GM18907 (cell line): ENCODE data around the gene MRPL16.
A peak's percentile ranks its signal among the peaks of the same experiment; 100 is the strongest.
"Not testable (repeated sequence)": the region's sequence is repeated elsewhere in the genome, so short reads cannot be mapped to it uniquely, and the experiment has no call there.

Experiments used
- ATAC-seq: cut with Tn5 transposase; IDR thresholded peaks from one replicate; pipeline ENCODE4 v1.9.1; 2021; ENCODE audit warnings: mild to moderate bottlenecking, moderate library complexity; ENCODE audit not compliant: unreplicated experiment

MRPL16 gene

DNA sequence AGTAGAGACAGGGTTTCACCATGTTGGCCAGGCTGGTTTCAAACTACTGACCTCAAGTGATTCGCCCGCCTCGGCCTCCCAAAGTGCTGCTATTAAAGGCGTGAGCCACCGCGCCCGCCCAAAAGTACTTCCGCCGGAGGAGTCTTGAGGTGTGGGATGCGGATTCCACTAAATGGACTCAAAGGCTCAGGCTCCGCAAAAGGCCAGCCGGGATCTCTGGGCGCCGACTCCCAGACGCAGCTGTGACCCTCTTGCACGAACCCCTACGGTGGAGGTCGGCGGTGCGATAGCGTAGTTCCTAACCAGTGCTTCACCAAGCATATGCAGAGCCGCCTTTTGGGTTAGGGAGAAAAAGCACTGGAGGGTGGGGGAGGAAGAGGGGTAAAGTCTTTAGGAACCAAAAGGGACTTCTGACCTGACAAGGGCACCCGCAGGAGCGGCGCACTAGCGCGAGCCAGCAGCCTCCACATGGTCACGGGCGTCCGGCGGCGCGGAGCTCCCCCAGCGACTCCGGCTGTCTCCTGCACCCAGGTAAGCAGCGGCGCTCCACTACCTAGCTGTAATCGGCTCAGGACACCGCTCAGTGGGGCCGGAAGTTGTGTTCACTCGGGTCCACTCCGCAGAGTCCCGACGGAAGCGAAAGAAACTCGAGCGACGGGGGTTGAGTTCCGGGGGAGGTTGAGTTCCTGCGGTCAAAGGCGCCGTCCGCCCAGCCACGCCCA is at the start of gene MRPL16:
Gene MRPL16, minus strand, starts transcription at position 590 of the 722 bp plus-strand sequence. Its CDS starts 120 bp downstream, at position 470.
- ATAC-seq = peak; percentile 98

DNA sequence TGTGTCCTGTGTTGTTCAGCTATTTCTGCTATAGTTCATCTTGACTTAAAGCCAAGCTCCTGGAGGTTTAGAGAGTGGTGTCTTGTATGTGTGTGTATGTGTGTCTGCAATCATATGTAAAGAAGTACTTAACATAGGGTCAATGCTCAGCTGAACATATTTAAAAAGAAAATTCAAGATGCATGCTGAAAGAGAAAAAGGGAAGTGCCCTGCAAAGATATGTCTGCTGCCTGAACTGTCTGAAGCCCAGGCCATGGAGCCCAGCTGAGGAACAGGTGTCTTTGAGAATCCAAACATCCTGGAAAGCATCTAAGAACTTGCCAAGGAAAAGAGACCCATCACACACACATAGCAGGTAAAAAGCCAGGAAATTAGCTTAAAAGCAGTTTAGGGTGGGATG is 49.1 kb upstream of the MRPL16 start:
- no peak for ATAC-seq

DNA sequence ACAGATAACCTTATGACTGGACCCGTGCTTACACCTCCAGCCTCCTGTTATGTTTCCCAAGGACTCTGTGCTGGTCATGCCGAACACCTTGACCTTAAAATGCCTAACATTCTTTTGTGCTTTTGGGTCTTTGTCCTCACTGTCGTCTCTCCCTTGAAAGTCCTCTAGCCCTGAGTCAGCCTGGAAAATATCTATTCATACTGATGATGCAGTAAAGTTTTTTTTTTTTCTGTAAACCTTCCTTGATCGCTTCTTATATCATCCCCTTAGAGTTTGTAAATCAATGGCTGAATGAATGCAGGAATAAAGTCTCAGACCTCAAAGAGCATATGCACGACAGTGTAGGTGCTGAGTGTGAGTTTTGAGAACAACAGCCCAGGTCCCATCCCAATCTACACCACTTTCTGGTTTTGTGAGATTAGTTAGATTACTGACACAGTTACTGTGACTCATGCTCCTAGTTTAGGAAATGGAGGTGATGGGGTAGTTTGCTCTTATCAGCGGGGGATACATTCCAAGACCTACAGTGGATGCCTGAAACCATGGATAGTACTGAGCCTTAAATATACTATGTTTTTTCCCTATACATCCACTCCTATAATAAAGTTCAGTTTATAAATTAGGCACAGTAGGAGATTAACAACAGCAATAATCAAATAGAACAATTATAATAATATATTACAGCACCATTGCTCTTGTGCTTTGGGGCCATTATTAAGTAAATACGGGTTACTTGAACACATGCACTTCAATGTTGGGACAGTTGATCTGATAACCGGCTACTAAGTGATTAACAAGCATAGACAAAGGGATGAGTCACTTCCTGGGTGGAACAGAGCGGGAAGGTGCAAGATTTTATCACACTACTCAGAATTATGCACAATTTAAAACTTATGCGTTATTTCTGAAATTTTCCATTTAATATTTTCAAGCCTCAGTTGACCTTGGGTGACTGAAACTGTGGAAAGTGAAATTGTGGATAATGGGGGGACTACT is 47.2 kb upstream of the MRPL16 start:
- ATAC-seq = no peak

DNA sequence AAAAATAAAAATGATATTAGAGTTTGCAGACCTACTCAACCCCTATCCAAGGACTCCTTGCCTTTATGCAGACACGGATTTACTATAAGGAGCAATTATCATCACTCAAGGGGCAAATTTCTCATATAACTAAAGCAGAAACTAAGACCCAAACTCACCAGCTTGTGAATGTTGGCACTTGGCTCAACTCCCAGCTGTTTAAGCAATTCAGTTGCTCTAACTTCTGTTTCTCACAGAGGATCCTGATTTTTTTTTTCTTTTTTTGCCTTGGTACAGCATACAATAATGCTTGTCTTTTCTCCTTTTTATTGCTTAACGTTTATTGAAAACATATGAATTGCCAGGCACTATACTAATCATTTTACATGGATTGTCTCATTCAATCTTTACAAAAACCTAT is 44.3 kb upstream of the MRPL16 start:
- ATAC-seq = no peak

DNA sequence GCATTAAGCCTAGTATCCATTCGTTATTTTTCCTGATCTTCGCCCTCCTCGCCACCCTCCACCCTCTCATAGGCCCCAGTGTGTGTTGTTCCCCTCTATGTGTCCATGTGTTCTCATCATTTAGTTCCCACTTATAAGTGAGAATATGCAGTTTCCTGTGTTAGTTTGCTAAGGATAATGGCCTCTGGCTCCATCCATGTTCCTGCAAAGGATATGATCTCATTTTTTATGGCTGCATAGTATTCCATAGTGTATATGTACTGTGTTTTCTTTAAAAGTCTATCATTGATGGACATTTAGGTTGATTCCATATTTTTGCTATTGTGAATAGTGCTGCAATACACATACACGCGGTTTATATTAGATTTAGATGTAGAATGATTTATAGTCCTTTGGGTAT is 40.8 kb upstream of the MRPL16 start:
- not testable (repeated sequence) for ATAC-seq

DNA sequence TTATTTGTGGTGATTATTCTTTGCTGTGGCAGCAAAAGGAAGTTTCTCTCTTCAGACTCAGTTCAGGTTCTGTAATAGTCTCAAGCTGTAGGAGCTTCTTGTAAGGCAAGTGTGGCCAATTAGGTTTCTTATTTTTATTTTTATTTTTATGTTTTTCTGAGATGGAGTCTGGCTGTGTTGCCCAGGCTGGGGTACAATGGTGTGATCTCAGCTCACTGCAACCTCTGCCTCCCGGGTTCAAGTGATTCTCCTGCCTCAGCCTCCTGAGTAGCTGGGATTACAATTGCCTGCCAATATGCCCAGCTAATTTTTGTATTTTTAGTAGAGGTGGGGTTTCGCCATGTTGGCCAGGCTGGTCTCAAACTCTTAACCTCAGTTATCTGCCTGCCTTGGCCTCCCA is 39.0 kb upstream of the MRPL16 start:
- ATAC-seq = not testable (repeated sequence)

DNA sequence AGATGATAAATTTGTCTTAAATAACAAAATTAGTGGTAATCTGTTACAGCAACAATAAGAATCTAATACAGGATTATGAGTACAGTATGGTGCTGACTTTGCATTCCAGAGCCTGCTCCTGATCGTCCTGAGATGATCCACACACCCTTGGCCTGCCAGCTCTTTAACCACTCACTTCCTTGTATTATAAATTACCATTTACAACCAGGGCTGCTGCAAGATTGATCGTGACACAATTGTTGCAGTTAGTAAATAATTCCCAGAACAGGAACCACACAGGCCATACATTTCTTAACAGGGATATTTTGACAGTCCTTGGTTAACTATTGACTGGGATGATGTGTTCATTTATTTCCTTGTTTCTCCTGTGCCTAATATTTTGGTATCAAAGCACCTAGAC is 38.6 kb upstream of the MRPL16 start:
- ATAC-seq = peak; percentile 66

DNA sequence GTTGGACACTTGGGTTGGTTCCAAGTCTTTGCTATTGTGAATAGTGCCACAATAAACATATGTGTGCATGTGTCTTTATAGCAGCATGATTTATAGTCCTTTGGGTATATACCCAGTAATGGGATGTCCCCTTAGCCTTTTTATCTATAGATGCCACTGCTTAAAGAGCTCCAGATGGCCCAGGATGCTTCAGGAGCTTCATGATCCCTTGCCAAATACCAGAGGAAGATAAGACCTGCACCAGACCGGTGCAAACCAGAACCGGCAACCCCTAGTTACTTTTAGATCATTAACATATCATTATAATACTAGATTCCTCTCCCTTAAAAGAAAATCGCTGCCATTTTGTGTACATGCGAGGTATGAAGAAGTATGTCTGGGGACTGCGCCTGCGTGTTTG is 37.9 kb upstream of the MRPL16 start:
- ATAC-seq = not testable (repeated sequence)

DNA sequence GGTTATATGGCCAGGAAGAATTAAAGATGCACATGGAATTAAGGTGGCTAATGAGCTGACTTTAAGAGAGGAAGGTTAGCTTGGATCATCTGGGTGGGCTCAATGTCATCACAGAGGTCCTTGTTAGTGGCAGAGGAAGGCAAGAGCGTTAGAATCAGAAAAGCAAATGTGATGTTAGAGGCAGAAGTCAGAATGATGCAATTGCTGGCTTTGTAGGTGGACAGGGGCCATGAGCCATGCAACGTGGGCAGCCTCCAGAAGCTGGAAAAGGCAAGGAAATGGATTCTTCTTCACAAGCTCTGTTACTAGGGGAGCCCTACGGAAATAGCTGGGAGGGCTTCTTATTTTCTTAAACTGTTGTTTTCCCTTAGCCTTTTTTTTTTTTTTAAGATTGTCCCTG is 37.0 kb upstream of the MRPL16 start:
- ATAC-seq = no peak

DNA sequence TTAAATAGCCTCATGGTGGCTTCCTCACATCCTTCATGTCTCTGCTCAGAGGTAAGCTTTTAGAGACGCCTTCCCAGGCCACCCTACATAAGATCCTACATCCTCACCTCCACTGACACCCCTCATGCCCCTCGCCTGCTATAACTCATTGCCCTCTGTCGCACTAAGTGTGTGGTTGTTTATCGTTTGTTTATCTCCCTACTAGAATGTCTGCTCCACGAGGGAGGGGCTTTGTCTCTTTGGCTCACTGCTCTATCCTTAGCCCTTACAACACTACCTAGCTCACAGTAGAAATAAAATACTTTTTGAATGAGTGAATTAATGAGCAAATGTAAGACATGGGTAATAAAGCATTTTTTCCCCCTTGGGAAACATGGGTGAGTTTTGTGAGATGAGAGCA is 36.0 kb upstream of the MRPL16 start:
- no peak for ATAC-seq

DNA sequence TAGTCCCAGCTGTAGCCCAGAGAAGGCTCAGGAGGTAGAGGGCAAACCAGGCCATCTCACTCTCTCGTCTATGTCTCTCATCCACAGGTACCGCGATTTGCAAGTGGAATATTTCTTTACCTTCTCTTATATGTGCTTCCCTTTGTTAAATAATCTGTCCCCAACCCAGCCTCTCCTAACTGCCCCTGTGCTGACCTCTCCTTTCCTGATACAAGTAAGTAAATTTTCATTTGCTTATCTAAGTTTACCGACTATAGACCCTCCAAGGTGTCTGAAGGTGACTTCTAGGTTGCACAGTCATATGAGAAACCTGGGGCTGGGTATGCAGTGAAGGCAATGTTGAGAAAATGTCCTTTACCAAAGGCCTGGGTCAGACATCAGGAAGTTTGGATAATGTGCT is 34.8 kb upstream of the MRPL16 start, which contains the start of gene CBLIF:
Gene CBLIF, minus strand, starts transcription at position 101 of the 400 bp plus-strand sequence. Its CDS starts 46 bp downstream, at position 55.
- no peak for ATAC-seq

DNA sequence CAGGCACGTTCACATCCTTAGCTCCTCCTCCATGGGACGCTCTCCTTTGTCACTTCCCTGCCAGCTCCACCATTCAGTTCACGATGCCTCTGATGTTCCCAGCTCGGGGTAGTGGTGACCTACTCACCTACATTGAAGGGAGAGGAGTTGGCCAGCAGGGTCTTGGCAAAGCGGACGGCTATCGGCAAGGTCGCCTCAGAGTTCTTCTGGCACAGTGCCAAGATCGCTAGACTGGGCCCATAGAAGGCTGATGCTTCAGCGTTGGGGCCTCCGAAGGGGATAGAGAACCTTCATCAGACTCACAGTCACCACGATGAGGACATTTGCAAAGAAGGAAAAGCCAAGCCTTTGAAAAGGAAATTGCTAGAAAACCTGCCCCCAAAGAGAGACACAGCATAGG is 31.7 kb upstream of the MRPL16 start:
- no peak for ATAC-seq

DNA sequence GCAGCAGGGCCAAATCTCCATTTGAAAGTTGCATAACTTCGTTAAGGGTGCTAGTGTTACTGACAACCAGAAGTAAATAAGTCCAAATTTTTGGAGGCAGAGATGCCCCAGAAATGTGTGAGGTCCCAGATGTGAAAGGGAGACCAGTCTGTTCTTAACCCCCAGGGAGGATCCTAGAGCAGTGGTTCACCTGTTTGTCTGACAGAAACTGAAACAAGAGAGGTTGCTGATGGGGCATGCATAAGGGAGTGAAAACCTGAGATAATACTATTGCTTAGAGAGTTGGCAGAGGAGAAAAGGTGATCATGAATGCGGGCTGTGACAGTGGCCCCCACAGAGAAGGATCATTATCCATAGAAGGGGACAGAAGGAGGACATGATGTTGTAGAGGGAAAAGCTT is 30.9 kb upstream of the MRPL16 start:
- peak; percentile 90 for ATAC-seq

DNA sequence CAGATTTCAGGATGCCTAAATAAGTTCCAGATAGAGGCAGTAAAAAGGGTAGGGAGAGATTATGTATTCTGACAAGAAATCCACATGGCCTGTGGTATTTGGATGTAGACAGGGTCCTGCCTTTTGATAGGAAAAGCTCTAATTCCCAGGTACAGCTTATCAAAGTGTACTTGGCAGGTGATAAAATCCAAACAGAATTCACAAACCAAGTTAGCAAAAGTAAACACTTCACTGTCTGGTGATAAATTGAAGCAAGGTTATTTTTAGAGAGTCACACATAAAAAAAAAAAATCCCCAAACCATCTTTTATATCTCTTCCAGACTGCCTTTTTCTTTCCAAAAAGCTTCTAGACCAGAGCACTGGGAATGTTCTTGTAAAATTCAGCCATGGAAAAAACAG is 29.0 kb upstream of the MRPL16 start:
- ATAC-seq = no peak

DNA sequence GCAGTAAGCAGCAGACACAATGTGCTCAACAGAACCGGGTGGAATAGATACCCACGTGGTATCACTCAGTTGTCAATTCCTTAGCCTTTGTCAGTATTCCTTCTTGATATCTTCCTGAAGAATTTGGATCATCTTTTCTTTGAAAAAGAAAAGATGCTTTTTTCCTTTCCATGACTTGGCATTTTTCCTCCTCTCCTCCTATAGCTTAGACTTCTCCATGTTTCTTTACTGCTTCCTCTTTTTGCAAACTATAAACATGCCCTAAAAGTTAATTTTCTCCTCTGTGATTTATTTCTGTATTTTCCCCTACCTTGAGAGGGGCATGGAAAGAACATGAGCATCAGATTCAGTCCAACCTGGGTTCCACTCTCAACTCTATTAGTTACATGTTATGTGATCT is 23.0 kb upstream of the MRPL16 start:
- no peak for ATAC-seq

DNA sequence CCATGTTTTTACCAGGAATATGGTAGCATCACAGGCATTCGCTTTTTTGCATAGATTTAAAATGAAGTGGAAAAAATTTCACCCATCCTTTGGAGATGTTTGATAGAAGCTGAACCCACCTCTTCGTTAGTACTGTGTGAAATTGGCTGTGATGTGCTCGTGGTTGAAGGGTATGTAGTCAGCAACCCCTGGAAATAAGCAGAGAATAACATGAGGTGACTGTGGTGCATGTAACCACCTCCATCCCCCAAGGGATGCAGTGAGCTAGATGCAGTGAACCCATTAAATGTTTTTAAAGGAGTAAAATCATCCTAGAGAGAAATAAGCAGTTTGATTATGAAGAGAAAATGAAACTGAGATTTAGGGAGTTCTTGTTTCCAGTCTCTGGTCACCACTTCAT is 18.8 kb upstream of the MRPL16 start:
- ATAC-seq = no peak

DNA sequence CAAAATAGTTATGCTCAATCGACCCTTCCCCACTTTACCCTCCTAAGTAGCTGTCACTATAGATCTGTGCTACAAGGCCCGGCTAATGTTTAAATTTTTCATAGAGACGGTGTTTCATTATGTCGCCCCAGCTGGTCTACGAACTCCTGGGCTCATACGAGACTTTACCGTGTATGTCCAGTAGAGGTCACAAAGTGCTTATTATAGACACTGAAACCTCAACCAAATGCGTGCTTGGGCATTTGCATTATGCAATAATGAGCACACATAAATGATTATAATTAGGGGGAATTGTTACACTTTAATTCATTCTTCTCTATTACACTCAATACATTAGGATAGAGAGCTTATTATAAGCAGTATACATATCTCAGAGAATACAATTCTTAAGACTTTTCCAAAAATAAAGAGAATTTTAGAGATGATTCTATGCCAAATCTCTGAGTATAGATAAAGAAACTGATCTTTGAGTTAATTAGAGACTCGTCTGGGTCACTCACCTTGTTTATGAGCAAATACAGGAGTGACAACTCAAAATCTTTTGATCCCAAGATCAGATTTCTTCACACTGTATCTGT is 12.5 kb upstream of the MRPL16 start:
- ATAC-seq = peak; percentile 89

DNA sequence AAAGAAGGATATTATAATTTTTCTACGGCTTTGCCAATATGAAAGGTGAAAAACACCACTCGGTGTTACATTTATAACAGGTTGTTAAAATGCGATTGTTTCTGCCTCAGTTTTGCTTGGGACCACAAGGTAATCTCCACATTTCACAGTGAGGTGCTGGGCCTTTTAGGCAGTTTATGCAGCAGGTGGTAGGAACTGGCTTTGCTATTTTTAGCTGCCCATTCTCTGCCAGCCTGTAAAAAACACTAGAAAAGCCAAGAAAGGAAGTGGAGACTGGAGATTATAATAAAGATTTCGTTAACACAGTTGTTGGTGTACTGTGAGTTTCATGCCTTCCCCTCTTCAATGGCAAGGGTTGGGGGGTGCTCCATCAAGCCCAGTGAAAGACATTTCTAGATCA is 8.0 kb upstream of the MRPL16 start:
- peak; percentile 39 for ATAC-seq

DNA sequence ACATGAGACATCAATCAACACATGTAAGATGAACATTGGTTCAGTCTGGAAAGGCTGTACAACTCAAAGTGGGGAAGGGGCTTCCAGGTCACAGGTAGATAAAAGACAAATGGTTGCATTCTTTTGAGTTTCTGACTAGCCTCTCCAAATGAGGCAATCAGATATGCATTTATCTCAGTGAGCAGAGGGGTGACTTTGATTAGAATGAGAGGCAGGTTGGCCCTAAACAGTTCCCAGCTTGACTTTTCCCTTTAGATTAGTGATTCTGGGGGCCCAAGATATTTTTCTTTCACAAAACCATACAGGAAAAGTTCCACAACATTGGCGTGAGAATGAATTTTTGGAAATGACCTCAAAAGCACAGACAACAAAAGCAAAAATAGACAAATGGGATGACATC is 5.9 kb upstream of the MRPL16 start:
- ATAC-seq = not testable (repeated sequence)

DNA sequence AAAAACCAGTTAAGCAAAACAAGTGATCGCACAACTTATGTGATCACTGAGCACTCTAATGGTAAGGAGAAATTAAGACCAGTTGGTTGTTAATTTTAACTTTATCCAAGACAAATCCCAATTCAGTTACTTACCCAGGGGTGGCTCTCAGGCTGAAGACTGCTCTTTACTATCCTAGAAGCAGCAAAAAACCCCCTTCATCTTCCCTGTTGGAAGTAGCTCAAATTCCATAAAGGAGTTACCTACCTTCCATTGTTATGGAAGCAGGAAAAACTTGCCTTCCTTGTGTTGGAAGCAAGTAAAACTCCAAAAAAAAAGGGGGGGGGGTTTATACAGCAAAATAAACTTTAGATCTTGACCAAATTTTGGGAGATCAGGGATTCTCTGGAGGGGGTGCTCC is 5.2 kb upstream of the MRPL16 start:
- no peak for ATAC-seq

DNA sequence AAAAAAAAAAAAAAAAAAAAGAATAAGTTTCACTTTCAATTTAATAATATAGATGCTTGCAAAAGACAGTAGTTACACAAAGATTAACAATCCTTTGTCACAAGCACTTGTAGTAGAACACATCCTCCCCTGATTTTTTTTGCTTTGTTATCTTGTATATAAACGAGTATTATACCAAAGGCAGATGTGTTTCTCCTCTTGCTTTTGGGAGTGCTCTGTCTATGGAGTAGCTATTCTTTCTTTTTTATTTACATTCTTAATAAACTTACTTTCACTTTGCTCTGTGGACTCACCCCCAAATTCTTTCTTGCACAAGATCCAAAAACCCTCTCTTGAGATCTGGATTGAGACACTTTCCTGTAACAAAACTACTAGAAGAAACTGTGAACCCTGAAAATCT is 3.4 kb upstream of the MRPL16 start:
- ATAC-seq = no peak
